Fibroblast of lung (primary cell): Measurements from ENCODE around the gene SOAT1. TPM values are rescaled to one million over a fixed set of nuclear protein-coding genes. Genes with fewer than 3 reads are reported as not detected.
A peak's percentile ranks its signal among the peaks of the same experiment; 100 is the strongest.

Source experiments
- DNase-seq, 2 donors: peaks; one replicate each; pipeline versions ENCODE4 v3.0.0 to v3.0.0-alpha.2; 2010; ENCODE audit warnings: low read depth in 2 of 2
- H2AFZ ChIP-seq: 2 replicates; pipeline ENCODE4 v1.5.1; 2012; ENCODE audit warnings: low read length, control low read depth, inconsistent platforms
- H3K27ac ChIP-seq: 2 replicates; pipeline ENCODE4 v1.5.1; 2011; ENCODE audit warnings: low read length, control low read depth; ENCODE audit not compliant: insufficient read depth
- H3K27me3 ChIP-seq: 2 replicates; pipeline ENCODE4 v1.5.1; 2011; ENCODE audit warnings: mild to moderate bottlenecking, low read length; ENCODE audit not compliant: control insufficient read depth, insufficient read depth
- H3K36me3 ChIP-seq: 2 replicates; pipeline ENCODE4 v1.5.1; 2011; ENCODE audit warnings: low read length; ENCODE audit not compliant: control insufficient read depth, insufficient read depth
- H3K4me1 ChIP-seq: 2 replicates; pipeline ENCODE4 v1.5.1; 2011; ENCODE audit warnings: low read length; ENCODE audit not compliant: control insufficient read depth, insufficient read depth; ENCODE audit errors: extremely low read depth
- H3K4me2 ChIP-seq: 2 replicates; pipeline ENCODE4 v1.5.1; 2011; ENCODE audit warnings: low read length, control low read depth; ENCODE audit not compliant: insufficient read depth; ENCODE audit errors: extremely low read depth
- H3K4me3 ChIP-seq, 4 experiments: fragments of 200-600 bp in 1 of 4; sonication (generic) in 1 of 4; replicated peaks in 1 of 4; 2 replicates each; pipeline ENCODE4 v1.5.1; 2011 to 2016; ENCODE audit warnings: low read length in 4 of 4, low read depth in 3 of 4, mild to moderate bottlenecking in 3 of 4, control low read depth in 2 of 4, inconsistent platforms in 1 of 4, mixed read lengths in 1 of 4; ENCODE audit not compliant: insufficient read depth in 1 of 4; ENCODE audit errors: control extremely low read depth in 1 of 4
- H3K79me2 ChIP-seq: 2 replicates; pipeline ENCODE4 v1.5.1; 2012; ENCODE audit warnings: mild to moderate bottlenecking, low read length, inconsistent platforms; ENCODE audit not compliant: control insufficient read depth, insufficient read depth
- H3K9ac ChIP-seq: 2 replicates; pipeline ENCODE4 v1.5.1; 2011; ENCODE audit warnings: mild to moderate bottlenecking, low read length, control low read depth; ENCODE audit not compliant: insufficient read depth
- H3K9me3 ChIP-seq: 2 replicates; pipeline ENCODE4 v1.5.1; 2012; ENCODE audit warnings: low read depth, low read length; ENCODE audit not compliant: control insufficient read depth, insufficient read depth
- H4K20me1 ChIP-seq: 2 replicates; pipeline ENCODE4 v1.5.1; 2011; ENCODE audit warnings: low read length; ENCODE audit not compliant: control insufficient read depth, insufficient read depth; ENCODE audit errors: extremely low read depth
- EZH2 ChIP-seq: IDR thresholded peaks from 2 replicates; pipeline ENCODE4 v1.5.1; 2012; ENCODE audit warnings: low read length, control low read depth, mild to moderate bottlenecking; ENCODE audit errors: missing control alignments
- polyA plus RNA-seq, 2 donors: library from polyadenylated mRNA; depleted of rRNA in 1 of 2; stranded (reverse) in 1 of 2; unstranded in 1 of 2; fragments of >200 nt; gene quantifications; 2 replicates each; pipeline ENCODE4 v1.2.1, GENCODE V29; 2011 to 2012; ENCODE audit warnings: missing spikeins in 1 of 2
- total RNA-seq: library from RNA; depleted of rRNA; stranded (reverse); fragments of >200 nt; gene quantifications from 2 replicates; pipeline ENCODE4 v1.2.1, GENCODE V29; 2014
- TF ChIP-seq, protein P1 (sequence below), 2 donors: IDR thresholded peaks in 1 of 2; conservative IDR thresholded peaks in 1 of 2; 1 replicate in 1 of 2; 2 replicates in 1 of 2; pipeline ENCODE4 v1.5.1; 2011 to 2012; ENCODE audit warnings: low read length in 2 of 2, control low read depth in 1 of 2, inconsistent platforms in 1 of 2, low read depth in 1 of 2, mild to moderate bottlenecking in 1 of 2

The SOAT1 gene
- total and polyA plus RNA-seq, 2 donors (not counting 1 experiment from before 2014, with no cell fraction given), result 50.5 to 64.1 TPM

- Histone ChIP-seq H3K27me3 (no peaks in the 10 kb centered on the region), H3K36me3 (no peaks in the 10 kb centered on the region), H3K4me3 (no peak overlapping the region), H3K4me1 (no peaks in the 10 kb centered on the region), H3K4me2 (no peak overlapping the region), H3K79me2 (no peaks in the 10 kb centered on the region), H2AFZ (no peak overlapping the region), H3K27ac (no peak overlapping the region), H4K20me1 (no peaks in the 10 kb centered on the region), H3K9me3 (no peaks in the 10 kb centered on the region), H3K9ac (no peak overlapping the region)
- TF ChIP-seq EZH2, result no peak
- TF ChIP-seq, protein P1, sequence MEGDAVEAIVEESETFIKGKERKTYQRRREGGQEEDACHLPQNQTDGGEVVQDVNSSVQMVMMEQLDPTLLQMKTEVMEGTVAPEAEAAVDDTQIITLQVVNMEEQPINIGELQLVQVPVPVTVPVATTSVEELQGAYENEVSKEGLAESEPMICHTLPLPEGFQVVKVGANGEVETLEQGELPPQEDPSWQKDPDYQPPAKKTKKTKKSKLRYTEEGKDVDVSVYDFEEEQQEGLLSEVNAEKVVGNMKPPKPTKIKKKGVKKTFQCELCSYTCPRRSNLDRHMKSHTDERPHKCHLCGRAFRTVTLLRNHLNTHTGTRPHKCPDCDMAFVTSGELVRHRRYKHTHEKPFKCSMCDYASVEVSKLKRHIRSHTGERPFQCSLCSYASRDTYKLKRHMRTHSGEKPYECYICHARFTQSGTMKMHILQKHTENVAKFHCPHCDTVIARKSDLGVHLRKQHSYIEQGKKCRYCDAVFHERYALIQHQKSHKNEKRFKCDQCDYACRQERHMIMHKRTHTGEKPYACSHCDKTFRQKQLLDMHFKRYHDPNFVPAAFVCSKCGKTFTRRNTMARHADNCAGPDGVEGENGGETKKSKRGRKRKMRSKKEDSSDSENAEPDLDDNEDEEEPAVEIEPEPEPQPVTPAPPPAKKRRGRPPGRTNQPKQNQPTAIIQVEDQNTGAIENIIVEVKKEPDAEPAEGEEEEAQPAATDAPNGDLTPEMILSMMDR (conservative IDR thresholded peaks at IDR 0.05 in 1 of 2, IDR thresholded peaks at IDR 0.05 in 1 of 2; ENCODE audit: low read depth in 1 of 2, low read length in 2 of 2), result peak; percentile 50 to 55
- peak; percentile 50 to 75 for DNase-seq
Measured at GRCh38 chr1:179251675-179252074, 41.9 kb upstream of the SOAT1 start.

- Histone ChIP-seq H3K9me3 (no peaks in the 10 kb centered on the region), H3K4me1 (no peaks in the 10 kb centered on the region), H3K4me3 (no peak overlapping the region), H3K27me3 (no peaks in the 10 kb centered on the region), H3K27ac (no peak overlapping the region), H3K36me3 (no peaks in the 10 kb centered on the region), H3K79me2 (no peaks in the 10 kb centered on the region), H2AFZ (no peak overlapping the region), H3K4me2 (no peak overlapping the region), H4K20me1 (no peaks in the 10 kb centered on the region), H3K9ac (no peak overlapping the region)
- TF ChIP-seq, protein P1 (conservative IDR thresholded peaks at IDR 0.05 in 1 of 2, IDR thresholded peaks at IDR 0.05 in 1 of 2; ENCODE audit: low read depth in 1 of 2, low read length in 2 of 2), result no peak
- TF ChIP-seq EZH2, result no peak
- DNase-seq, result no peak
Measured at GRCh38 chr1:179252606-179253005, 41.0 kb upstream of the SOAT1 start.

- TF ChIP-seq, protein P1 (conservative IDR thresholded peaks at IDR 0.05 in 1 of 2, IDR thresholded peaks at IDR 0.05 in 1 of 2; ENCODE audit: low read depth in 1 of 2, low read length in 2 of 2), result no peak
- TF ChIP-seq EZH2, result no peak
- DNase-seq, result peak; percentile 76 to 81
- H4K20me1 ChIP-seq, result no peaks in the 10 kb centered on the region
- no peak overlapping the region for H3K27ac ChIP-seq
- H3K36me3 ChIP-seq, result no peaks in the 10 kb centered on the region
- H3K4me2 ChIP-seq, result no peak overlapping the region
- no peak overlapping the region for H3K9ac ChIP-seq
- H3K9me3 ChIP-seq, result no peaks in the 10 kb centered on the region
- no peaks in the 10 kb centered on the region for H3K4me1 ChIP-seq
- no peak overlapping the region for H2AFZ ChIP-seq
- no peaks in the 10 kb centered on the region for H3K79me2 ChIP-seq
- no peak overlapping the region for H3K4me3 ChIP-seq
- H3K27me3 ChIP-seq, result no peaks in the 10 kb centered on the region
Measured at GRCh38 chr1:179253286-179253972, 40.2 kb upstream of the SOAT1 start.
